Dedifferentiated amniotic fluid mesenchymal stem cell (primary cell): ENCODE data around the gene OR9Q1.
"Not testable (repeated sequence)": the region's sequence is repeated elsewhere in the genome, so short reads cannot be mapped to it uniquely, and the experiment has no call there.

Experiments used
- DNase-seq: peaks from one replicate; pipeline ENCODE4 v3.0.0-alpha.2; 2016; ENCODE audit errors: extremely low spot score

The OR9Q1 gene

DNA sequence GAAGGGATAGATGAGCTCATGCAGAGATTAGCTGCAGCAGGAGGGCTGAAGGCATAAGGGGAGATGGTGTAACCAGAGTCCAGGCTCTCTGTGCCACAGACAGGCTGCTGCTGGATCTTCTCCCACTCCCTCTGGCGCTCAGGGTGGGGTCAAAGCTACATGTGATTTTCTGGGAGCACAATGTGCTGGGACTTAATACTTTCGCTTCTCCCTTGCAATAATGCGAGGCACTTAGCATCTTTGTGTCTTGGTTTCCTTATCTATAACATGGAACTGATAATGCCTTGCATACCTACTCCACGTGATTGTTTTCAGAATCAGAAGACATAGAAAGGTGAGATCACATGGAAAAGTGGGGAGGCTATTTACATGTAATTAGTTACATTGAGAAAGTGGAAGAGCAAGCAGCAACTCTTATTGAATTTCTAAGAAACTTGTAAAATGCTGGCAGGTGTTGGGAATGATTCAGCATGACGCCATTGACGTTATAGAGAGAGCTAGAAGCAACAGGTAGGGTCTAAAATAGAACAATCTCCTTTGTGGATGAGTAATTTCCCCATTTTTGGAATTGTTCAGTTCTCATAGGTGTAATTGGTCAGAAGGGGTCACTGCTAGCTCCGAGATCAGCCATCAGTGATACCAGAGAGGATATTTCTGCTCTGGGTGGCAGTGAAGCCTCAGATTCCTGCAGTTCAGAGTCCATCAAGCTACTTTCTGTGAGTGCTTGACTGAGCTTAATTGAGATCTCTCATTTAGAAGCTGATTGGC, 109.8 kb downstream of the OR9Q1 start:
- no peak for DNase-seq

DNA sequence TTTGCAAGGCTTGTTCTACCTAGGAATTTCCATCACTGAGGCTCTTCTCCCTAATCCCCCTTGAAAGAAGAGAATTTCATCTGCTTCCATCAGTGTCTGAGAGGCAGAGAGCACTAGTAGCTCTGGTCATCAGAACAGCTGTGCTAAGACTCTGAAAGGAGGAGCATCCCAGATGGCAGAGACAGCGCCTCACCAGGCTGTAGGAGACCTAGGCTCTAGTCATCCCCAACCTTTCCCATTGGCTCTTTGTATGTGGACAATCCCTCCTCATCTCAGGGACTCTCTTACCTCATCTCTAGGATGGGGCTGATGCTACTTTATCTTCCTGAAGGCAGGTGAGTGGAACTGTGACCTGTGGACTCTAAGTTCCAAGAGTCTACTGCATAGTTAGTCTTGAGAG, 110.5 kb downstream of the OR9Q1 start:
- DNase-seq: no peak

DNA sequence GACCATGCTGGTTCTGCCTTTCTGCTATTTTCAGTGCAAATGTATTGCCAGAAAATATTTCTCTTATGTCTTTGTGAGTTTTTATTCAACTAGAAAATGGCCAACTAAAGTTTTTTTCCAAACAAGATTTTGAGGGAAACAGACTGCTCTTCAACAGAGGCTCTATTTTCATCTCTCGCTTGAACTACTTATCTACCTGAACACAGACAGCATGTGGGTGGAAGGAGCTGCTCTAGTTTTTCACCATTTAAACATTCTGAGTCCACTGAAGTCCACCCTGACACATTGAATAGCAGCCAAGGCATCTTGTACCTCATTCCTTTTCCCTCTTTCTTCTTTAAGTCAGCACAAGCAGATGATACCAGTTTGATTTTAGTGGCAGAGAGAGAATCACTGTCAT, 111.5 kb downstream of the OR9Q1 start:
- DNase-seq: no peak

DNA sequence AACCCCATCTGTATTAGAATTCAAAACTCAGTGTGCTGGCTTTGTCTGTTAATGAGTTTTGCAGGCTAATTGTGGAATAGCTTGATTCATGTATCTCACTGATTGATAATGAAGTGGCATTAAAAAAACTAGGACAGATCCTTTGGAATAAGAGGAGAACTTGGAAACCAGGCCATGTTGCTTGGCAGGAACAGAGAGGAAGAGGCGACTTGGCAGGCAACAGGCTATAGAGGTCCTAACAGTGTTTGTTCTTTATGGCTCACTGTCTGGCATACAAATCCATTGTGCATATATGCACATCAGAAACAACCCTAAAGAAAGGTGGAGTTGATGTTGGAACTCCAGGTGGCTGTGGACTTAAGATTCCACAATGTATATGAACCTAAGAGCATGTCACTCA, 119.1 kb downstream of the OR9Q1 start:
- no peak for DNase-seq

DNA sequence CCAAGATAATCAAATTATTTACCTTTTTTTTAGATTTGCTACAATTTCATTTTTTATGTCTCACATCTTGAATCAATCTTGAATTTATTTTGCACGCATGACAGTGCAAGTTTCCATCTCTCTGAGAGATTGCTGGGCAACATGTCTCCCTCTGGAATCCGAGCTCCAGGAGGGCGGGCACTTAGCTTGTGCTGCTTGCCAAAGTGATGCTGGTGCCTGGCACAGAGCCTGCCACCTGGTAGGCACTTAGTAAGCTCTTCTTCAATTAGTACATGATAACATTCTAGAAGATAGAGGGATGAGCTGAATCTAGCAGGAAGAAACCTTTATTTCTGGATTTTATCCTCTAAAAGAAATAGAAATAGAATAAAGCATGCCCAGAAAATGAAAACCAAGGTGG, 129.1 kb downstream of the OR9Q1 start:
- no peak for DNase-seq

DNA sequence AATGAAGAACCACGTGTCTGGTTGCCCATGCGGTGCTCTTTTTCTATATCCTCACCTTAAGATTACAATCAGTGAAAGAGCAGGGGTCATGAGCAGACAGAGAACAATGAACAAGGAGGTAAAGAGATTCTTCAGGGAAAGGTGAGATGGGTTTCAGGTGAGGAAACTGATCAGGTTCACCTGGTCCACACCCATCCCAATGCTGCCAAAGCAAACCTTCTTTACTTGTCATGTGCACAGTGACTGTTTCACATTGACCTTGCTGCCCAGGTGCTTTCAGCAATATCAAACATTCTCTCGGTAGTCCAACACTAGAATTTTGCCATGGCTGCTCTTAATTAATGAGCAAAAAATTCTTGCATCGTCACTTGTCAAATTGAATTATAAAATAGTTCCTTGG, 140.7 kb downstream of the OR9Q1 start:
- DNase-seq: no peak

DNA sequence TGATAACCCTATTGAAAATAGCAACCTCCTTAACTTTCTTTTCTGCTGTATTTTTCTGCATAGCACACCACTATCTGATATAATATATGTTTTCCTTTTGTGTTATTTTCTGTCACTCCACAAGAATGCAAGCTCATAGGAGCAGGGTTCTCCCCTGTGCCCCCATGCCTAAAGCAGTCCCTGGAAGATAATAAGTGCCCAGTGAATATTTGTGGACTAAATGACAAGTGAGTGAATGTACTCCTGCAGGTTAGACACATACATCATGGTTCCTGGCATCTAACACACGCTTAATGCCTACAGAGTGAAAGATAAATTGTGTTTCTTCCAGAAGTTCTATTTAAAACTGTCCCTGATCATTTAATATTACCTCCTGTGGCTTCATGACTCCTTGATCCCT, 141.3 kb downstream of the OR9Q1 start:
- DNase-seq: no peak

DNA sequence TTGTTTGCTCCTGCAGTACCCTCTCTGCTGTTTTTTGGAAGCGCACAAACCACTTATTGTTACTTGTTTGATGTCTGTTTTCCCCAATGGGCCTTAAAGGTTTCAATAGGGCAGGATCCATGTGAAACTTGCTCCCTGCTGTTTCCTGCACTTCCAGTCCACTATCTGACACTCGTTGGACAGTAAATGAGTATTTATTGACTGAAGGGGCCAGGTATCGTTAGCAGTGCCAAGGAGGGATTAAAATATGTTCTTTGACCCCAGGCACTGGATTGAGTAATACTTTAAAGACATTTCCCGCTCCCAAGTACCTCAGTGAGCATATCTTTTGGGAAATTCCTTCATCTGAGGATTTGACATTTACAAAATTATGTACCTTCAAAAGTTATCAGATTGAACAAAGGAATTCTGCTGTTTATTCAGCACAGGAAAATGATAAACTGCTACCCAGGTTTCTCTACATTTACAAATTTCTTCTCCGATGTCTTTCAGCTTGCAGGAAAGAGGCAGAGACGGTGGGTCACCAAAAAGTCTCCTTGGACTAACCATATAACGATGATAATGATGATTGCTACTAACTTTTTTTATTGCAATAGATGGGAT, 141.9 kb downstream of the OR9Q1 start:
- DNase-seq: no peak

DNA sequence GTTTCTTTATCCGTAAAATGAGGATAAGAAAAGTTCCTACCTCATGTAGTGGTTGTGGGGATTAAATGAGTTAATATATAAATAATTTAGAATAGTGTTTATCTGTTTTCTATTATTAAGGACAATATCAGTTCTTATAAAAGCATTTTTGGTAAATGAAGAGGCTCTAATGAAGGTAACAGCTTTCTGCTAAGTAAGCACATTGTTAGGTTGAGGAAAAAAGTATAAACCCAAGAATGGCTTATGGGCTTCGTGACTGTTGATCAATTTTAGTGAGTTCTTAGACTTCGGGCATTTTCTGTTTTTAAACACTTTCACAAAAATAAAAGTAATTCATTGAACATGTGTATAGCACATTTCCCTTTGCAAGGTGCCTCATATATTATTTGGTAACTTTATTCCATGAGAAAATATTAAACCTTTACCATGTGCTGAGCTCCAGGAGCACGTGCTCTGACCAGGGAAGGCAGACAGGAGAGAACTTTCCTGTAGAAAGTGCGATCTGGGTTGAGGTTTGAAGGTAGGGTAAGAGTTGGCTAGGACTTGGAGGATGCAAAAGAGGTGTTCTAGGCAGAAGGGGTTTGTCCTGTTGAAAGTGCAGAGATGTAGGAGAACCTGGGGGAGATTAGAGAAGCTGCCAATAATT, 153.9 kb downstream of the OR9Q1 start:
- DNase-seq: no peak

DNA sequence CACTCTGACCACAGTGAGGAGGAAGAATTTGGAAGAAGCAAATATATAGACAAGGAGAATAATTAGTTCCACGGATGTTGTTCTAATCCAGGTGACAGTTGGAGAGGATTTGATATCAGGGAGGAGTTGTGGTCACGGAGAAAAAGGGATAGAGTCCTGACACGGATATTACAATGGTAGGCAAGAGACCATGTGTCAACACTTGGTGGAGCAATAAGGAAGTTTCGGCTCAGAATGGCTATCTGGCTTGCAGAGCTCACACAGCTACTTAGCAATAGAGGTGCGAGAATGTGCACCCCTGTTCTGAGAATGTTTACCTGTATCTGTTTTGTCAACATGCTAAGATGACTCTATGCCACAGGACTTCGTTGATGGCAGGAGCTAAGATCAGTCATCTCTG, 154.8 kb downstream of the OR9Q1 start:
- DNase-seq: no peak

DNA sequence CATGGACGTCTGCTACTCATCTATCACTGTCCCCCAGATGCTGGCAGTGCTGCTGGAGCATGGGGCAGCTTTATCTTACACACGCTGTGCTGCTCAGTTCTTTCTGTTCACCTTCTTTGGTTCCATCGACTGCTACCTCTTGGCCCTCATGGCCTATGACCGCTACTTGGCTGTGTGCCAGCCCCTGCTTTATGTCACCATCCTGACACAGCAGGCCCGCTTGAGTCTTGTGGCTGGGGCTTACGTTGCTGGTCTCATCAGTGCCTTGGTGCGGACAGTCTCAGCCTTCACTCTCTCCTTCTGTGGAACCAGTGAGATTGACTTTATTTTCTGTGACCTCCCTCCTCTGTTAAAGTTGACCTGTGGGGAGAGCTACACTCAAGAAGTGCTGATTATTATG, 156.0 kb downstream of the OR9Q1 start:
- DNase-seq: no peak

DNA sequence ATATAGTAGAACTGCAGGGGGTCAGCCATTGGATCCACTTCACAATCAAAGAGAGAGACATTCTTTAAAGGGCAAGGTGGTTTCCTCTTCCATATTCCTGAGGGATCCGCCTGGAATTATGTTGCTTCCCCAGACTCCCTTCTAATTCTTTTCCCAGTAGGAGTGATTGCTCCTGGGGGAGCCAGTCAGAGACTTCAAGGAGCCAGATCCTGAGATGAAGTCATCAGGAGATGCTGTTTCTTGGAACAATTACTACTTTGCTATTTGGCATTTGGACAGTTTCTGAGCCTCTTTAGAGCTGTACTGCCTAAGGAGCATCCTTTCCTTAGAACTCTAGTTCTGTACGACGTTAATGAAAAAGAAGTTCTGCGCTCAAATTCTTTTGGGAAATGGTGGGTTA, 163.3 kb downstream of the OR9Q1 start:
- DNase-seq: no peak

DNA sequence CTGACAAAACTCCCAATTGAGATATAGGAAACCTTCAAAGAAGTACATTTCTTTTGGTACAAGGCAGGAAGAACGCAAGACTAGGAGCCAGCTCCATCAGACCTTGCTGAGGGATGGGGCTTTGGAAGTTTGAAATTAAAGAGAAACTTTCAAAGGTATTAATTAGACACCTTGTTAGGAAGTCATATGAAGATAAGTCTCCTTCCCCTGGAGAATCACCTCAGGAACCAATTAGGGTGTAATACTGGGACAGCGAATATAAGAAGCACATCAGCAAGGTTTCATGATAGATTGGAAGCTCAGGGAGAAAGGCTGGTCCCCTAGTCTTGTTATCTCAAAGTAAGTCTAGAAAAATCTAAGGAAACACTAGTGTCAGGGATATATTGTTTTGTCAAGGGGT, 165.1 kb downstream of the OR9Q1 start, which contains the start of gene OR9Q2:
Gene OR9Q2, plus strand, starts transcription at position 301 of the 400 bp plus-strand sequence. CDS start 1,421 bp downstream, outside the sequence.
- no peak for DNase-seq

DNA sequence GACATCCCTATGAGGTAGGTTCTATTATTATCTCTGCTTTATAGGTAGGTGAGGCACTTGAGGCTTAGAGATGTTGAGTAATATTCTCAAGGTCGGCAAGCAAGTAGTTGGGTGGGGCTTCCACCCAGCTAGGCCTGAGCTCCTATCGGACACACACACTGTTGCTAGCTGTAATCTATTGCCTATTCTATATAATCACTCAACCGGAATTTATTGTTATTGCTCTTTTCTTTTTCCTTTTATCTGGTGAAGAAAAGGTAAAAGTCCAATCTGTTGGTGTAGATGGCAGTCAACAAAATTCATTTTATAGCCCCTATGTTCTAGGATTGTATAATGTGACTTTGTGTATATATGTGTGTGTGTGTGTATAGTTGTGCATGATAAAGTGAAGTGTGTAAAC, 168.5 kb downstream of the OR9Q1 start:
- no peak for DNase-seq

DNA sequence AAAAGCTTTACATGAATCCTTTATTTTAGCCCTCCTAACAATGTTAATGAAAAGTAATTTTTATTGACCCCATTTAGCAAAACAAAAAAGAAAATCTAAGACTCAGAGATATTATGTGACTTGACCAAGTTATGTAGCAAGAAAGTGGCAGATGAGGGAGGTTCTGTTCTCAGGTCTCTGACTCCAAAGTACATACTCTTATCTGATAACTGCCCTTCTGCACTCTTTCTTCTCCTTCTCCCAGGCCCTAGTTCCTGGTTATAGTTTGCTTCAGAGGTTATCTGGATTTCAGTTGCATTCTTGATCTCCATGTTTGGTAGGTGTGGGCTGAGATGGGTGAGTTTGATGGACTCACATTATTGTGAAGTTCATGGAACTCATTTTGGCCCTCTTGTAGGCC, 169.7 kb downstream of the OR9Q1 start:
- no peak for DNase-seq

DNA sequence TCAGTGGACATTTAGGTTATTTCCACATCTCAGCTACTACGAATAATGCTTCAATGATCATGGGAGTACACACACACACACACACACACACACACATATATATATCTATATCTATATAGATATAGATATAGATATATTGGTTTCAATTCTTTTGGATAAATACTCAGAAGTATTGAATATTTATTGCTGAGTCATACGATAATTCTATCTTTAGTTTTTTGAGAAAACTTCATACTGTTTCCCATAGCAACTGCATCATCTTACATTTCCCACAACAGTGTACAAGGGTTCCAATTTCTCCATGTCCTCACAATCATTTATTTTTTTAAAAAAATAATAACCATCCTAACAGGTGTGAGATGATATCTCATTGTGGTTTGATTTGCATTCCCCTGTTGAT, 172.3 kb downstream of the OR9Q1 start:
- DNase-seq: no peak

DNA sequence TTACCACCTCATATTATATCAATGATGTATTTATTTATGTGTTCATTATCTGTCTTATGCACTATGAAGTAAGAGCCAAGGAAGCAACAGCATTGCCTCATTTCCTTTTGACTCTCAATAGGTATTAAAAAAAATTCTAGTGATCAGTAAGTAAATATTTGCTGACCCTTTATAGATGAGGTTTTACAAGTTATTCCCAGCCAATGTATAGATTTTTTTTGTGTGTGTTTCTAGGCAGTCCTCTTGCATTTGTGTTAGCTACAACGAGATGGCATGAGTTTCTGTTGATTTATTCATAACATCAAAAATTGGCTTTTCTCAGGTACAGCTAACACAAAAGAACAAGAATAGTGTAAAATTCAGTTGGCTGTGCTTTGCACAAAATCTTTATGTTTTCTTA, 175.6 kb downstream of the OR9Q1 start:
- DNase-seq: no peak

DNA sequence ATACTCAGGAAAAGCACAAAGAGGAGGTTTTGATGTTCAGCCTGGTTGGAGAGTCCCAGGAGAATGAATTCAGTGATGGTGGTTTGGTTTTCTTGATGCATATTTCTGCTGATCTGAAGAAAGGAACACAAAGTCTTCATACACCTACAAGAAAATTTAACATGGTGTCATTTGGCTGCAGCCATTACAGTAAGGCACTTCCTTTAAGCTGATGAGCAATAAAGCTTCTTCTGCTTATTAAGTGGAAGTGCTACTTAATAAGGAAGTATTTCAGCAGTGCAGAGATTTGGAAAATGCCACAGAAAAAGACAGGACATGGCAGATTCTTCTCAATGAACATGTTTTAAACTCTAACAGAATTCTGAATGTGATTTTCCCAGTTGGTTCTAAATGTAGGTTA, 180.4 kb downstream of the OR9Q1 start, which contains the start of gene OR1S2:
Gene OR1S2, minus strand, starts transcription at position 101 of the 400 bp plus-strand sequence. Its CDS starts 0 bp downstream, at position 101.
- DNase-seq: no peak

DNA sequence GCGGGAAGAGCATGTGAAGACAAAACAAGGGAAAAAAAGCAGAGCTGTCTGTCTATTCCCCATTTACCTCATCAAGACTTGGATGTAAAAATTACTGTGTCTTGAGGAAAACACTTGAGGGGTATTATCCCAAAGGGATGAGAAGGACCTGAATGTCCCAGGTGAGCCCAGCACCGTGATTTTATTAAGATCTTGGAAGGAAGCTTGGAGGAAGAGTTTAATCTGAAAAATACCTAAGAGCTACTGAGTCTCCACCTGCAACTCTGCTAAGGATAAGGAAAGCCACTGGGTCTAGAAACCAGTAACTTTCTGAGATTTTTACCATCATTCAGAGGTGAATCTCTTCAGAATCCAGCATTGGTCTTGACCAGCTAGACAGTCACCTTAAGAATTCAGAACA, 188.7 kb downstream of the OR9Q1 start, which contains the start of gene OR1S1:
Gene OR1S1, plus strand, starts transcription at position 301 of the 400 bp plus-strand sequence.
- DNase-seq: not testable (repeated sequence)

DNA sequence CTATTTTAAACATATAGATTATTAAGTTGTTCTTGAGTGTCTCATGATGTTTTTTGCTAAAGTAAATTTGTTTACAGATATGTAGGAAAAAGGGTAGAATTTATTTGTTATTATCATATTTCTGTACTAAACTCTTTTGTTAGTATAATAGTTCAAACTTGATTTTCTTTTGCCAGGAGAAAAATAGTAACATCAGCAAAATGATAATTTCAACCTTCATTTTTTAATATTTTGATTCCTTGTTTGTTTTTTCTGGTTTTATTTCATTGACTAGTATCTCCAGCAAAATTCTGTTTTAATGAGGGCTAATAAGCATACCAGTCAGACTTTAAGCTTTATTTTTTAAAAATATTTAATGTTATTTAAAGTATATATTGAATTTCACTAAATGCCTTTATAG, 192.8 kb downstream of the OR9Q1 start:
- no peak for DNase-seq

DNA sequence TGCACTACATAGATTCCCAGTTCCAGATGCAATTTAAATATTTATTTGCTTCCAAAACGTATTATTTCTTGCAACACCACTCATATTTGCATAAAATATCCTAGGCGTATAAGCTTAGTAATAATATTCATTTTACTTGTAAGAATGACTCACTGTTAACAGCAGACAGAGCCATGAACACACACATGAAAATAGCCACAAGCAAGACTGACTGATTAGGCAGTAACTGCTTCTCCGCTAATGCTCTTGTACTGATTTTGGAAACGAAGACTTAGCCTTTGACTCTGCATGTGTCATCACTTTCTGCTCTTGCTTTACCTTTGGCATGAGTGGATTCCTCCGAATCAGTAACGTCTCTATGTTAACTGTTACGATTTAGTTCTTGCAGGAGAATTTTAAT, 199.0 kb downstream of the OR9Q1 start:
- DNase-seq: no peak

DNA sequence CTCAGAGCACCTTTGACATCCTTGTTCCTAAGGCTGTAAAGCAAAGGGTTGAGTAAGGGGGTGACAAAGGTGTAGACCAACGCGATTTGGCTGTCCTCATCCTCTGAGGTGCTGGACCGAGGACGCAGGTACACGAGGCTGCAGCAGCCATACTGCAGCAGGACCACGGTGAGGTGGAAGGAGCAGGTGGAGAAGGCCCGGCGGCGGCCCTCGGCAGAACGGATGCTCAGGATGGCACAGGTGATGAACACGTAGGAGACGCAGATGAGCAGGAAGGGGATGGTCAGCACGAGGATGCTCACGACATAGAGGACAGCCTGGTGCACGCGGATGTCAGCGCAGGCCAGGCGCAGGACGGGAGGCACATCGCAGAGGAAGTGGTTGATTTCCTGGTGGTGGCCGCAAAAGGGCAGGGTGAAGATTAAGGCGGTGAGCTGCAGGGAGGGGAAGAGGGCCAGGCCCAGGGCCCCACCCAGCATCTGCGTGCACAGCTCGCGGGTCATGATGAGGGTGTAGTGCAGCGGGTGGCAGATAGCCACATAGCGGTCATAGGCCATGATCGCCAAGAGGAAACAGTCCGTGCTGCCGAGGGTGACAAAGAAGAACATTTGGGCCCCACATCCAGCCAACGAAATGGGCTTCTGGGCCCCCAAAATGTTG, 204.4 kb downstream of the OR9Q1 start:
- no peak for DNase-seq
